Cardiac fibroblast (primary cell): ENCODE results near the gene SORL1-AS1.
A peak's percentile ranks its signal among the peaks of the same experiment; 100 is the strongest.

Experiments
- DNase-seq, 2 donors: peaks; one replicate each; pipeline versions ENCODE4 v3.0.0 to v3.0.0-alpha.2; 2010; ENCODE audit warnings: low read depth in 2 of 2
- H3K4me3 ChIP-seq, 2 donors: replicated peaks in 1 of 2; 1 replicate in 1 of 2; 2 replicates in 1 of 2; pipeline ENCODE4 v1.5.1; 2011; ENCODE audit warnings: low read depth in 2 of 2, low read length in 2 of 2, mild to moderate bottlenecking in 2 of 2, moderate library complexity in 1 of 2
- CTCF ChIP-seq: IDR thresholded peaks from one replicate; pipeline ENCODE4 v1.5.1; 2011; ENCODE audit warnings: low read depth, mild to moderate bottlenecking, low read length, inconsistent platforms

Gene SORL1-AS1

DNA sequence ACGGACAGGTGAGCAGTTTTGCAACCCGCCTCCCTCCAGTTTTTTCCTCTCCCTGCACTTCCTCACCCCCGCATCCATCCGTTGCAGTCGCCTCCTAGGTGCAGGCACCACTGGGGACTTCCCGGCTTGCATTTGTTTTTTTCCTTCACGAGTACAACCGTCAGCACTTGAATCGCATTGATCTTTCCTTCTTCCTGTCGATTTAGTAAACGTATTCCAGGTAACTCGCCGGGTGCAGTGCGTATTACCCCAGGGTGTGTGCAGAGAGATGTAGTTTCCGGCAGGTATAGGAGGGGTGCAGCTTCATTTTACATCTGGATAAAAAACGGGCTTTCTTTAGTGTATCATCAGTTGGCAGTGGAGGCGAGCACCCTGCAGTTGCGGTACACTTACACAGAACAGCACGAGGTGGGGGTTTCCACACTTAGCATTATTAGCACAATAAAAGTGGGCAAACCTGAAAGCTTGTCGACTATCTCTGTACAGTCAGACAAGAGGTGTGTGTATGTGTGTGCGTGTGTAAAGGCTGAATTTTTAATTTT lies at the start of gene SORL1-AS1:
Gene SORL1-AS1 (minus strand): TSS at position 359 of the 542 bp plus-strand sequence.
- TF ChIP-seq CTCF = no peak
- DNase-seq = no peak
- peak within 1 kb of the TSS; percentile 35 to 43 for H3K4me3 ChIP-seq

DNA sequence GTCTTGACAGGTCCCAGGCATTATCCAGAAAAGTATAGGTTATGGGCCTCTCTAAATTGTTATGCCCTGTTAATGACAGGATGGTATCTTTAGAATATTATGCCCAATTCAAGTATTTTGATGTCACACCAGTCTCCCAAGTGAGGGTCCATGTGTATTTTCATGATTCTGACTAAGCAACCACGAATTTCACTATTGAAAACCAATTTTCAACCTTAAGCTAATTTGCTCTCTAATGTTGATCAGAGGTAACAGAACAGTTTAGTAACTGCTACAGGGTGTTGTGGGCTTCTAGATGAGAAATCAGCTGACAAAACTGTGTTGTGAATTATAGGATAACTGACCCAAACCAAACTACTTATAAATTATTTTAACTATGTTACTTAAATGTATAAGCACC lies 48.0 kb upstream of the SORL1-AS1 start:
- no peak overlapping the region for H3K4me3 ChIP-seq
- DNase-seq = no peak
- TF ChIP-seq CTCF = no peak

DNA sequence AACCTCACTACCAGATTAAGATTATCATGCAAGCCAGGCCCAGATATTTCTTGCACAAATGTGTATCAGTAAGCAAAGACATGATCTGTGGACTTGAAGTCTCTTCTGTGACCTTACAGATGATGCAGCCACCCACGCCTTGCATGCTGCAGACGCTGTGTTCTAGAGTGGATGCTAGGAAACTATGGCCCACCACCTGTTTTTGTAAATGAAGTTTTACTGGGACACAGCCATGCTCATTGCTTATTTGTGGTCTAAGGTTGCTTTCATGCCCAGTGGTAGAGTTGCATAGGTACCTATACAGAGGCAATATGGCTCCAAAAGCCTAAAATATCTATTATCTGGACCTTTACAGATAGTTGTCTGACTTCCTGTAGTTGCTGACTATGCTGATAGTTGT lies 47.5 kb upstream of the SORL1-AS1 start:
- no peak for TF ChIP-seq CTCF
- H3K4me3 ChIP-seq = no peak overlapping the region
- no peak for DNase-seq

GRCh38 chr11:121499405-121499804 lies 46.6 kb upstream of the SORL1-AS1 start:
- no peak for DNase-seq
- no peak overlapping the region for H3K4me3 ChIP-seq
- TF ChIP-seq CTCF = no peak

- no peak for TF ChIP-seq CTCF
These were observed 44.6 kb upstream of the SORL1-AS1 start for GRCh38 chr11:121497176-121497998.

DNA sequence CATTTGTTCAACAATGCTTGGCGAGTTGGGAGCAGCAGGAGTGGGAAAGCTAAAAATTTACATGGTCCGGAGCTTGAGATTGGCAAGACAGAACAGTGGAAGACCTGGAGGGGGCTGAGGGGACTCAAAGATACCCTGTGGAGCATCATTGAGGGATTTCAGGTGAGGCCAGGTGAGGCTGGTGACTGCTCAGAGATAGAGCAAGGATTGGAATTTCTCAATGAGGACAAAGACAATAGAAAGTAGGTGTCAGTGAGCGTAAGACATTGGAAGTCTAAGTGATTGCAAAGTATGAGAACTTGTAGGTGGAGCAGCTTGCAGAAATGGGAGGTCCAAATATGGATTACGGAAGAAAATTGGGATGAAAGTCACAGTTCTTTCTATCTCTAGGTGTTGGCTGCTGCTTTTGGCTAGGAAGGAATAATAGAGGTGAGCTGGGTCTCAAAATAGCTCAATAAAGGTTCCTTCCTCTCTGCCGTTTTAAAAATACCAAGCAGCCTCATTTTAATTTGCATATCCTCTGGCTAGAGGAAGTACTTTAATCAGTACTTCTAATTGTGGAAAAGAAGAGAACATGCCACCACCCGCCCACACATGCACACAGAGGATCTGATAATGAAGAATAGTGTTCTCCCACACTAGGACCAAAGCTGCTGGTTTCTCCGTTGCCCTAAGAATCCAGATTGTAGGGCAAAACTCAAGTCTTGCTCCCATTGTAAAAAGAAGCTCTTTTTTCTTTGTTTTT lies 41.8 kb upstream of the SORL1-AS1 start:
- TF ChIP-seq CTCF = no peak
- DNase-seq = no peak
- no peak overlapping the region for H3K4me3 ChIP-seq

More at GRCh38 chr11:121497176-121497998, 44.6 kb upstream of the SORL1-AS1 start:
- H3K4me3 ChIP-seq = no peak overlapping the region
- no peak for DNase-seq
